GM21360 (cell line): ENCODE results near the gene ZNF324B.
"Not testable (repeated sequence)": the region's sequence is repeated elsewhere in the genome, so short reads cannot be mapped to it uniquely, and the experiment has no call there.

ENCODE experiments used
- ATAC-seq: cut with Tn5 transposase; IDR thresholded peaks from one replicate; pipeline ENCODE4 v1.9.1; 2021; ENCODE audit warnings: mild to moderate bottlenecking, moderate library complexity; ENCODE audit not compliant: unreplicated experiment

The ZNF324B gene

DNA sequence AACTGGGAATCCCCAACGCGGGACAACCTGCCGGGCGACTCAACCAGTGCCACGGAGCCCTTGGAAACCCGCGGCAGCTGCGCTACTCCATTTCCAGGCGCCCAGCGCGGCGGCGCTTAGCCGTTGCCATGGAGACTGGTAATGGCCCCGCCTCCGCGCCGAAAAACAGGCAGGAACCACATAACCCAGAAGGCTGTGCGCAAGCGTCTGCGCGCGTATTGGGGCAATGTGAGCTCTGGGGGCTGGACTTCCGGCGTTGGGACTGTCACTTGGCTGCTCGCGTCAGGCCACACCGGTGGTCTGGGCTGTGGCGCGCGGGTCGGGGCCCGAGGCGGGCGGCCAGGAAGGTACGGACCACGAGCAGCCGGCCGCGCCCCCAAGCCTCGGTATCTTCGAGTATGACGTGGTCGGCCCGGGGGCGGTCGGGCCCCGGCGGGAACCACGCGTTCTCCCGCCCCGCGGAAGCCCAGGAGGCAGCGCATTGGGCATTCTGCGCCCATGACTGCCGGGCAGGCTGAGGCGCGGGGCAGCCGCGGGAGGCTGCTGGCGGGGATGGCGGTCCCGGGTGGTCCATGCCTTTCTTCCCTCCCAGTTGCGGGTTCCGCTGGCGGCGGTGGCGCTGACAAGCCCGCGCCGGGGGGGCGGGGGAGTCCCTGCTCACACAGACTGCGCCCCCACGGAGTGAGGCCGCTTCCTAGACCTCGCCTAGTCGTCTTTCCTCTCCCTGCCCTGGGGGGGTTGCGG, at the start of gene ZNF324B:
ZNF324B (plus strand) TSS at position 265 of the 744 bp plus-strand sequence. CDS start 2,080 bp downstream, outside the sequence.
- peak; percentile 87 for ATAC-seq

GRCh38 chr19:58401840-58402421, 49.5 kb upstream of the ZNF324B start:
- ATAC-seq, result no peak

GRCh38 chr19:58403920-58404478, 47.4 kb upstream of the ZNF324B start:
- ATAC-seq, result not testable (repeated sequence)

GRCh38 chr19:58406818-58407657, 44.4 kb upstream of the ZNF324B start:
- no peak for ATAC-seq

DNA sequence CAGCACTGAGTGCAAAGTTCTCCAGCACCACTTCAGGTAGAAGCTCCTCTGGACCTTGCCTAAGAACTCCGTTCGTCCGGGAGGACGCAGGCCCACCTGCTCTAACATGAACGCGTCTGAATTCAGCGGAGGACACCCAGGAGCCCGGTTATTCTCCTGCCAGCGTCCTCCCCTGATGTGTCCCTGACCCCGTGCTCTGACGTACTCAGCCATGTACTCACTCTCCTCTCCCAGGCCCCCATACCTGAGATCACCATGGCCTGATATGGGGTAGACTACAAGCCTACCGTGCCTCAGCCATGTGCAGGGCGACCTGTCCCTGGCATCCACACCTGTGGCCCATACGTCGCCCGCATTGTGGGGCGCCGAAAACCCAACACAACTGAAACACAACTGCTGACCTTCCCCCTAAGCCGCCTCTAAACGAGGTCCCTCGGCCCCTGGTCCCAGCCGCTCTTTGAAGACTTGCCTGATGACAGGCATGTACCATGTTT, 43.7 kb upstream of the ZNF324B start:
- peak; percentile 8 for ATAC-seq

- ATAC-seq, result peak; percentile 86
Observed at GRCh38 chr19:58408152-58409009, 43.0 kb upstream of the ZNF324B start, which contains the start of gene ZNF584. TSS of gene ZNF584 (plus strand) at chr19:58408649. CDS start at chr19:58409148, 499 bp downstream.

DNA sequence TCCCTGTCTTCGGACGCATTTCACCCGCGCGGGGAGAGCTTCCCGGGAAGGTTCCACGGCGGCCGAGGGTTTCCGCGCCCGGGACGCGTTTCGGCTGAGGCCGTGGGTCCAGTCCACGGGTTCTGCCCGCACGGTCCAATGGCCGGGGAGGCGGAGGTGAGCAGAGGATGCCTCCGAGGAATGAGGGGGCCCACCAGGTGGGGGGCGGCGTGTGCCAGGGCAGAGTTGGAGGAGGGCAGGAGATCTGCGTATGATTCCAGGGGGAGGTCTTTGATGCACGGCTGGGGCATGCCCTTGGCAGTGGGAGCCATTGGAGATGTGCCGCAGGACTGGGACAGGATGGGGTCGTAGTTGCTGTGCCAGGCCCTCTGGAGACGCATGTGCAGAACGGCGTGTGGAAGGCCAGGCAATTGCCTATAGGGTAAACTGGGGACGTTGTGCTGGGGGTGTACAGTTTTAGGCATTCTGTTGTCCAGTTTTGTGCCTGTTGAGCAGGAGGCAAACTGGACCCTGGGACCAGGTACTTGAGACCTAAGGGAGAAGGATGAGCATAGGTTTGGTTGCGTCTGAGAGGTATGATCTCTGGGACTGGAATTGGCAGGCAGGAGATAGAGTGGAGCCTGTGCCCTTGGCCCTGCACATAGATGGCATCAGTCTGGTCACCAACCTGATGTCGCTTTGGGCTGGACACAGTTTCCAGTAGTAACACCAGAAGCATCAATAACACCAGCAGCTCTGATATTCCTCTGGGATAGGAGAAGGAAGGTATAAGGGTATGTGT, 42.2 kb upstream of the ZNF324B start:
- ATAC-seq, result peak; percentile 13

GRCh38 chr19:58416604-58417003, 34.8 kb upstream of the ZNF324B start:
- ATAC-seq, result no peak

DNA sequence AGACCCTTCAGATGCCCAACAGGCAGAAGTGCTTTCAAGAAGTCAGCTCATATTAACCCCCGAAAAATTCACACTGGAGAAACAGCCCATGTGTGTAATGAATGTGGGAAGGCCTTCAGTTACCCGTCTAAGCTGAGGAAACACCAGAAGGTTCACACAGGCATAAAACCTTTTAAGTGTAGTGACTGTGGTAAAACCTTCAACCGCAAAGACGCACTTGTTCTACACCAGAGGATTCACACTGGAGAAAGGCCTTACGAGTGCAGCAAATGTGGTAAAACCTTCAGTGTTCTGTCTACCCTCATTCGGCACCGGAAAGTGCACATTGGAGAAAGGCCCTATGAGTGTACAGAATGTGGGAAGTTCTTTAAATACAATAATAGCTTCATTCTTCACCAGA, 34.4 kb upstream of the ZNF324B start:
- no peak for ATAC-seq

DNA sequence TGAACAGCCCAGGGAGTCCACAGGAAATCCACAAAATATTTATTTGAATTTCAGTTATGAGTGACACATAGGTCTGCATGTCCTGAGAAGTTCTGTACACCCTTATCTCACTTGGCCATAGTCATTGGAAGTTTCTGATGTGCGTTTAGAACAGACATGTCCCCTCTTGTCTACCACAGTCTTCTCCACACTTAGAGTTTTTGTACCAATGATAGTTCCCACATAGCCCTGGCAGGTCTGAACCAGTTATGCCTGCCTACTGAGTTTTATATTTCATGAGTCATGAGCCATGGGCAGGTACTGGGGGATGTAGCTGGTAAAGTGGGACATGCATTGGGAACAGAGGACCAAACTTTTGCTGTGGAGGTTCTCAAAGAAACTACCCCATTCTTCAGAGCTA, 22.8 kb upstream of the ZNF324B start:
- no peak for ATAC-seq

- ATAC-seq, result no peak
Observed at GRCh38 chr19:58429745-58430144, 21.7 kb upstream of the ZNF324B start.

DNA sequence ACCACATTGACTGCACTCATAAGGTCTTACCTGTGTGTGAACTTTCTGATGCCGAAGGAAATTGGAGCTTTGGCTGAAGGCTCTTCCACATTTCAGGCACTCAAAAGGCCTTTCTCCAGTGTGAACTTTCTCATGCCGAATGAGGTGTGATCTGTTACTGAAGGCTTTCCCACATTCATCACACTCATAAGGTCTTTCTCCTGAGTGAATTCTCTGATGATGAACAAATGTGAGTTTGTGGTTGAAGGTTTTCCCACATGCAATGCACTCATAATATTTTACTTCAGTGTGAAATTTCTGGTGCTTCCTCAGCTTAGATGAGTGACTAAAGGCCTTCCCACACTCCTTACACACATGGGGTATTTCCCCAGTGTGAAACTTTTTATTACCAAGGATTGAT, 17.2 kb upstream of the ZNF324B start:
- no peak for ATAC-seq

GRCh38 chr19:58439576-58440554, 11.6 kb upstream of the ZNF324B start, which contains the start of gene ZNF132:
TSS of gene ZNF132 (minus strand) at chr19:58440153. CDS start at chr19:58439821, 332 bp downstream.
- ATAC-seq, result peak; percentile 90

DNA sequence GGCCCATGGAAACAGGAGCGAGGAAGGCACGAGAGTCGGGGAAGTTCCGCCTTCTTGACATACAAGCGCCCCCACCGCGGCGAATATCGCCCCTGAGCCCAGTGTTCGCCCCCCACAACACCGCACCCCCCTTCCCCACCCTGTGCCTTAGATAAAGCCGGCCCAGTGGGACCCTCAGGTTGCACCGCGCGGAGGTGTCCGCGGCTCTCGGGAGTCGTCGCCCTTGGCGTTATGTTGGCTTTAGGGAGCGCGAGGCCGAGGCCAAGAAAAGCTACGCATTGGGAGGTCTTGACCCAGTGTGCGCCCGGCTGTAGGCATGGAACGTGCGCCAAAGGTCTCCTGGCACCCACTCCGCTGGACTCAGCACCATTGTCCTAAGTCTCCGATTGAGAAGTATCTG, 10.9 kb upstream of the ZNF324B start:
- ATAC-seq, result no peak

GRCh38 chr19:58442986-58443385, 8.4 kb upstream of the ZNF324B start:
- not testable (repeated sequence) for ATAC-seq

DNA sequence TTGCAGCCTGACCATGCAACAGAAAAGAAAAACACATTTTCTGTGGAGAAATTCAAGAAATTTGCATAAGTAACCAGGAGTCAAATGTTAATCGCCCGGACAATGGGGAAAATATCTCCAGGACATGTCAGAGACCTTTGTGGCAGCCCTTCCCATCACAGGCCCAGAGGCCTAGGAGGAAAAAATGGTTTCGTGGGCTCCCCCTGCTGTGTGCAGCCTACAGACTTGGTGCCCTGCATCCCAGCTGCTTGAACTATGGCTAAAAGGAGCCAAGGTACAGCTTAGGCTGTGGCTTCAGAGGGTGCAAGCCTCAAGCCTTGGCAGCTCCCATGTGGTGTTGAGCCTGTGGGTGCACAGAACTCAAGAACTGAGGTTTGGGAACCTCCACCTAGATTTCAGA, 2.6 kb upstream of the ZNF324B start:
- not testable (repeated sequence) for ATAC-seq

- ATAC-seq, result not testable (repeated sequence)
Observed at GRCh38 chr19:58449980-58450379, 1.4 kb upstream of the ZNF324B start.

DNA sequence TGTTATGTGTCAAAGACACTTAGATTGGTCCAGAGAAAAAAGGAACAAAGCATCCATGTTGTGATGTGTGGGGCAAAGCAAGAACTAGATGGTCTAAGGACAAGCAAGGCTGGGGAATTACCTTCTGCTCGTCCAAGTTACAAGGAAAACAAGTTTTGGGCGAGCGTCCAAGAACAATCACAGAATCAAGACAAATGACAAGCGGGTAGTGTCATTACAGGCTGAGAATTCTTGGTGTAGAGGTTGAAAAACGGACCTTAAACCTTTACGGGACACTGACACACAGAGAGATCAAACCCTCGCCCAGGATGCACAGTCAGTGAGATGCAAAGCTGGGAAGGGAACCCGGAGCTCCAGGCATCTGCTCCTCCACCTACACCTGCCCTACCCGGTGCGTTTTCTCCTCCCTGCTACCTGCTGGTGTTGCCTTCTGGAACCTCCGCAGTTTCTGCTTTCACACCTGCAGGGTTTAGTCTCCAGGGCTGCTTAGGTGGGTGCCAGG, 515 bp upstream of the ZNF324B start:
- peak; percentile 7 for ATAC-seq
